Measurements from ENCODE around the gene INSM2. TPM values are rescaled to one million over a fixed set of nuclear protein-coding genes. Genes with fewer than 3 reads are reported as not detected.

The INSM2 gene
- total and polyA plus RNA-seq, 12 donors: not detected

GRCh38 chr14:35543006-35543405 is 9.0 kb downstream of the INSM2 start:
- Histone ChIP-seq H3K9me3 (no peaks in the 10 kb centered on the region), H3K4me3 (no peak overlapping the region), H3K36me3 (peaks cover 0 to 39% (median 0%) of the 10 kb centered on the region in 9 donors), H3K4me1 (no peaks in the 10 kb centered on the region), H3K27ac (no peak overlapping the region), H3K27me3 (no peaks in the 10 kb centered on the region)
- WGBS, 2 donors: 96 to 97% methylated on average over 5 of the region's 5 CpGs
- TF ChIP-seq CTCF (IDR thresholded peaks at IDR 0.05): no peak
- no peak for ATAC-seq
- no peak for DNase-seq
- intact Hi-C loops (cut with DNase I): no loop called here

- Histone ChIP-seq H3K27me3 (no peaks in the 10 kb centered on the region), H3K4me1 (peaks cover 0 to 7% (median 0%) of the 10 kb centered on the region in 9 donors), H3K9me3 (no peaks in the 10 kb centered on the region), H3K27ac (no peak overlapping the region), H3K4me3 (no peak overlapping the region), H3K36me3 (peaks cover 0 to 18% (median 0%) of the 10 kb centered on the region in 9 donors)
- ATAC-seq (no peak), DNase-seq (no peak)
- TF ChIP-seq CTCF (IDR thresholded peaks at IDR 0.05): no peak
- intact Hi-C loops (cut with DNase I): no loop called here
- 90 to 91% methylated on average over 4 of the region's 4 CpGs for WGBS, 2 donors
Measured at GRCh38 chr14:35549551-35549950, 15.6 kb downstream of the INSM2 start.

GRCh38 chr14:35551081-35551480 is 17.1 kb downstream of the INSM2 start:
- Histone ChIP-seq H3K4me3 (no peak overlapping the region), H3K36me3 (peaks cover 0 to 18% (median 0%) of the 10 kb centered on the region in 9 donors), H3K27me3 (no peaks in the 10 kb centered on the region), H3K4me1 (peaks cover 0 to 7% (median 0%) of the 10 kb centered on the region in 9 donors), H3K9me3 (no peaks in the 10 kb centered on the region), H3K27ac (no peak overlapping the region)
- intact Hi-C loops (cut with DNase I): no loop called here
- ATAC-seq (no peak), DNase-seq (no peak)
- 97 to 98% methylated on average over 1 of the region's 1 CpG for WGBS, 2 donors
- no peak for TF ChIP-seq CTCF (IDR thresholded peaks at IDR 0.05)

- no peak for ATAC-seq
- intact Hi-C loops (cut with DNase I): no loop called here
- H3K27ac ChIP-seq: no peak overlapping the region
Measured at GRCh38 chr14:35553808-35554207, 19.8 kb downstream of the INSM2 start.

More at GRCh38 chr14:35553808-35554207, 19.8 kb downstream of the INSM2 start:
- WGBS, 2 donors: 29 to 36% methylated on average over 1 of the region's 1 CpG
- Histone ChIP-seq H3K9me3 (no peaks in the 10 kb centered on the region), H3K36me3 (peaks cover 0 to 8% (median 0%) of the 10 kb centered on the region in 9 donors), H3K4me1 (peaks cover 0 to 7% (median 5%) of the 10 kb centered on the region in 9 donors), H3K27me3 (no peaks in the 10 kb centered on the region), H3K4me3 (no peak overlapping the region)
- no peak for TF ChIP-seq CTCF (IDR thresholded peaks at IDR 0.05)
- no peak for DNase-seq

Measured in heart right ventricle (tissue), 16 donors.